Measurements from ENCODE around the gene HOXB7.

DNA sequence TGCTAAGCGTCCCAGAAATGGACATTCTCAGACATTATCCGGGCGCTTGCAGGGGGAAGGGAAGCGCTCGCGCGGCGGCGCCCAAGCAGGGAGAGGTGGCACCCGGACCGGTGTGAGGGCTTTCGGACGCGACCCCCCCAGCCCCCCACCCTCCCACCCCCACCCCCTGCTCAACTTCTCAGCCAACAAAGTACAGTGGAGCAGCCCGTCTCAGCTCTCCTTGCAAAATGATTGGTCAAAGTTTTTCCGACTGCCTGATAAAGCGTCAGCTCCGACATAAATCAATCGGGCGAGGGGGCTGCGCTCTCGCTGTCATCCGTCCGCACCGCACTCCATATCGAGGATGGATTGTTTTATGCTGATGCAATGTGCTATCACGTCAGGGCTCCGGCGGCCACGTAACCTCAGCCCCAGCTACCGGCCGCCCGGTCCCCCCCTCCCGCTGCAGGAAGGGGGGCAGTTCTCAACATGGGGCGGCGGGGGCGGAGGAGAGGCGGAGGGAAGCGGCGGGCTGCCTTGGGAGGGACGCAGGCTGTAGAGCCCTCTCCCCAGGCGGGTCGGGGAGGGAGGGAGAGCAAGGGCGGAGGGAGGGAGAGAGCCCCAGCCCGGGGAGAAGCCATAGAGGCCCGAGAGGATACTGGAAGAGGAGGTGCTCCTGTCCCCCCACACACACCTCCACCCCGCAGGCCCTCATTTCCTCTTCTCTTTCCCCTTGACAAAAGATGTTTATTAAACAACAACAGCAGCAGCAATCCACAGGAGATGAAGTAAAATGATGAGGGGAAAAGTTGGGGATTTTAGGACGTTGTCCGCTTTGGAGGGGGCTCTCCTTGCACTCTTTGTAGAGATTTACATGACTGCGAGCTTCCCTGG lies 15.7 kb upstream of the HOXB7 start, which contains the start of gene HOXB9:
- TF ChIP-seq, protein P1, sequence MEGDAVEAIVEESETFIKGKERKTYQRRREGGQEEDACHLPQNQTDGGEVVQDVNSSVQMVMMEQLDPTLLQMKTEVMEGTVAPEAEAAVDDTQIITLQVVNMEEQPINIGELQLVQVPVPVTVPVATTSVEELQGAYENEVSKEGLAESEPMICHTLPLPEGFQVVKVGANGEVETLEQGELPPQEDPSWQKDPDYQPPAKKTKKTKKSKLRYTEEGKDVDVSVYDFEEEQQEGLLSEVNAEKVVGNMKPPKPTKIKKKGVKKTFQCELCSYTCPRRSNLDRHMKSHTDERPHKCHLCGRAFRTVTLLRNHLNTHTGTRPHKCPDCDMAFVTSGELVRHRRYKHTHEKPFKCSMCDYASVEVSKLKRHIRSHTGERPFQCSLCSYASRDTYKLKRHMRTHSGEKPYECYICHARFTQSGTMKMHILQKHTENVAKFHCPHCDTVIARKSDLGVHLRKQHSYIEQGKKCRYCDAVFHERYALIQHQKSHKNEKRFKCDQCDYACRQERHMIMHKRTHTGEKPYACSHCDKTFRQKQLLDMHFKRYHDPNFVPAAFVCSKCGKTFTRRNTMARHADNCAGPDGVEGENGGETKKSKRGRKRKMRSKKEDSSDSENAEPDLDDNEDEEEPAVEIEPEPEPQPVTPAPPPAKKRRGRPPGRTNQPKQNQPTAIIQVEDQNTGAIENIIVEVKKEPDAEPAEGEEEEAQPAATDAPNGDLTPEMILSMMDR (CRISPR knock-in tag; IDR thresholded peaks at IDR 0.05): no peak
- TF ChIP-seq TOE1 (CRISPR knock-in tag; IDR thresholded peaks at IDR 0.05): no peak
- TF ChIP-seq HNRNPL (IDR thresholded peaks at IDR 0.05; ENCODE audit: low read depth, low read length): no peak
- no peak for TF ChIP-seq ZNF570 (CRISPR knock-in tag; IDR thresholded peaks at IDR 0.05; ENCODE audit: borderline replicate concordance)
- TF ChIP-seq, protein P2, sequence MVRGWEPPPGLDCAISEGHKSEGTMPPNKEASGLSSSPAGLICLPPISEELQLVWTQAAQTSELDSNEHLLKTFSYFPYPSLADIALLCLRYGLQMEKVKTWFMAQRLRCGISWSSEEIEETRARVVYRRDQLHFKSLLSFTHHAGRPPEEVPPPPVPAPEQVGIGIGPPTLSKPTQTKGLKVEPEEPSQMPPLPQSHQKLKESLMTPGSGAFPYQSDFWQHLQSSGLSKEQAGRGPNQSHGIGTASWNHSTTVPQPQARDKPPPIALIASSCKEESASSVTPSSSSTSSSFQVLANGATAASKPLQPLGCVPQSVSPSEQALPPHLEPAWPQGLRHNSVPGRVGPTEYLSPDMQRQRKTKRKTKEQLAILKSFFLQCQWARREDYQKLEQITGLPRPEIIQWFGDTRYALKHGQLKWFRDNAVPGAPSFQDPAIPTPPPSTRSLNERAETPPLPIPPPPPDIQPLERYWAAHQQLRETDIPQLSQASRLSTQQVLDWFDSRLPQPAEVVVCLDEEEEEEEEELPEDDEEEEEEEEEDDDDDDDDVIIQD (CRISPR knock-in tag; IDR thresholded peaks at IDR 0.05; ENCODE audit: low read depth): no peak
- no peak for TF ChIP-seq ZNF143 (CRISPR knock-in tag; IDR thresholded peaks at IDR 0.05)

Measured in HepG2 (cell line).